PC-3 (cell line): ENCODE data around the gene SRSF2. TPM values are rescaled to one million over a fixed set of nuclear protein-coding genes. Genes with fewer than 3 reads are reported as not detected.

ENCODE experiments used
- ATAC-seq: fragments of 200-7000 bp; cut with Tn5 transposase; 2 replicates; pipeline ENCODE4 v1.9.1; 2020; ENCODE audit warnings: mild to moderate bottlenecking, moderate library complexity
- BruUV-seq: library from RNA; stranded (reverse); fragments of 400-500 nt; replicated peaks from 2 replicates; lab custom pipeline; 2021; lab: Mats Ljungman, UMichigan
- CTCF ChIA-PET: fragments of 300-600 bp; sonication (Branson Sonifier 250); formaldehyde crosslinking; loops from one replicate; lab custom pipeline; 2022; ENCODE audit warnings: antibody characterized with exemption; lab: Charles Lee
- POLR2A ChIA-PET: fragments of 300-600 bp; sonication (Branson Sonifier 250); formaldehyde crosslinking; loops from one replicate; lab custom pipeline; 2022; ENCODE audit warnings: antibody characterized with exemption; ENCODE audit not compliant: unreplicated experiment; lab: Charles Lee
- DNase-seq: peaks from one replicate; pipeline ENCODE4 v3.0.0-alpha.2; 2015
- H2AFZ ChIP-seq: fragments of 300-600 bp; sonication (generic); 2 replicates; pipeline ENCODE4 v1.6.0; 2016; ENCODE audit warnings: antibody characterized with exemption, low read length
- H3F3A ChIP-seq: fragments of 300-600 bp; sonication (generic); one replicate; pipeline ENCODE4 v1.6.0; 2017; ENCODE audit warnings: antibody characterized with exemption, low read length, control low read depth, mild to moderate bottlenecking; ENCODE audit not compliant: unreplicated experiment
- H3K27ac ChIP-seq: fragments of 300-600 bp; sonication (generic); 2 replicates; pipeline ENCODE4 v1.5.1; 2016; ENCODE audit warnings: mild to moderate bottlenecking, low read length
- H3K27me3 ChIP-seq: fragments of 300-600 bp; sonication (generic); 2 replicates; pipeline ENCODE4 v1.6.1; 2016; ENCODE audit warnings: low read length, mixed read lengths
- H3K36me3 ChIP-seq: fragments of 300-600 bp; sonication (generic); 2 replicates; pipeline ENCODE4 v1.6.1; 2016; ENCODE audit warnings: low read depth, mixed run types, low read length, mixed read lengths
- H3K4me1 ChIP-seq: fragments of 300-600 bp; sonication (generic); 2 replicates; pipeline ENCODE4 v1.5.1; 2016; ENCODE audit warnings: low read length; ENCODE audit not compliant: insufficient read depth
- H3K4me2 ChIP-seq: fragments of 300-600 bp; sonication (generic); 2 replicates; pipeline ENCODE4 v1.6.0; 2016; ENCODE audit warnings: low read length
- H3K4me3 ChIP-seq: fragments of 300-600 bp; sonication (generic); 2 replicates; pipeline ENCODE4 v1.5.1; 2016; ENCODE audit warnings: mild to moderate bottlenecking, low read length, mixed read lengths
- H3K79me2 ChIP-seq: fragments of 300-600 bp; sonication (generic); 2 replicates; pipeline ENCODE4 v1.6.1; 2017; ENCODE audit warnings: low read length, mixed read lengths
- H3K9ac ChIP-seq: fragments of 300-600 bp; sonication (generic); 2 replicates; pipeline ENCODE4 v1.6.0; 2016; ENCODE audit warnings: mild to moderate bottlenecking, low read length
- H3K9me2 ChIP-seq: fragments of 300-600 bp; sonication (generic); replicated peaks from 2 replicates; pipeline ENCODE4 v1.6.1; 2016; ENCODE audit warnings: mixed run types, low read length, mixed read lengths
- H3K9me3 ChIP-seq: fragments of 300-600 bp; sonication (generic); 2 replicates; pipeline ENCODE4 v1.6.1; 2016; ENCODE audit warnings: low read length, mixed read lengths
- H4K20me1 ChIP-seq: fragments of 300-600 bp; sonication (generic); 2 replicates; pipeline ENCODE4 v1.6.1; 2016; ENCODE audit warnings: low read length, mixed read lengths
- EZH2 ChIP-seq: fragments of 300-600 bp; sonication (generic); IDR thresholded peaks from one replicate; pipeline ENCODE4 v1.6.1; 2017; ENCODE audit warnings: antibody characterized with exemption, mild to moderate bottlenecking, low read length; ENCODE audit not compliant: unreplicated experiment
- EZH2phosphoT487 ChIP-seq: fragments of 300-600 bp; sonication (generic); IDR thresholded peaks from 2 replicates; pipeline ENCODE4 v1.6.1; 2018; ENCODE audit warnings: mild to moderate bottlenecking, antibody characterized with exemption, low read length, borderline replicate concordance
- intact Hi-C: fragments of 100-400 bp; cut with micrococcal nuclease; formaldehyde crosslinking; loops from 2 replicates; pipeline ENCODE4 v1.9.0; 2023
- total RNA-seq: library from RNA; depleted of rRNA; stranded (reverse); fragments of >200 nt; gene quantifications from 2 replicates; pipeline ENCODE4 v1.2.3, GENCODE V29; 2014
- TF ChIP-seq, protein P1 (sequence below): fragments of 300-600 bp; sonication (generic); conservative IDR thresholded peaks from 2 replicates; pipeline ENCODE4 v1.5.1; 2017; ENCODE audit warnings: antibody characterized with exemption, low read depth, mild to moderate bottlenecking, low read length

SRSF2 gene
- total RNA-seq, 1 experiment from 2014 or later = 859 TPM

DNA sequence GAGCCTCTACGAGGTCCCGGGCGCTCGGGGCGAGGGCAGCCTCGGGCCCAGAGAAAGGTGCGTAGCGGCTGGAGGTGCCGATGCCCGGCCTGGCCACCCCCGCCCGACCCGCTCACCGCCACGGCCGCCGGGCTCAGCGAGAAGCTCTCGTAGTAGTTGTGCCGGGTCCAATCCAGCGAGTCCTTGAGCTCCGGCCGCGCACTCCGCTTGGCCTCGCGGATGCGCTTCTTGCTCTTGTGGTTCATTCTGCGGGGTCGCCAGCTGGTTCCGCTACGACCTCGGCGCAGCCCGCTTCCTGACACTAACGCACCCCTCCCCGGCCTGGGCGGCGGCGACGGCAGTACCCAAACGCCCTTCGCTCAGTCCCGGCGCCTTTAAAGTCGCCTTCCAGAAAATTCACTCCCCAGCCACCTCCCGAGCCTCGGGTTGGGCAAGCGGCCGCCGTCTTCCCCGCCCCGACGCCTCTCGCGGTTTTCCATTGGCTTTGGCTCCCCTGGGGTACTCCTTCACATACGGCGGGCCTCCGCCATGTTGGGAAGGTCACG is 10.8 kb downstream of the SRSF2 start, which contains the start of gene JMJD6:
Gene JMJD6 (minus strand): TSS at position 376 of the 545 bp plus-strand sequence. CDS start 131 bp downstream, at position 245.
- intact Hi-C loops = loop anchor here (1.0 kb wide), 1 partner anchor 15 kb away; no protein-coding TSS in a partner anchor
- H2AFZ ChIP-seq = peak within 1 kb of the TSS; percentile 86
- H3K79me2 ChIP-seq = peaks cover 88% of the 10 kb centered on the region
- peak within 1 kb of the TSS; percentile 85 for H3K27ac ChIP-seq
- peaks cover 8% of the 10 kb centered on the region; the same call in 1 of the 2 replicates for H4K20me1 ChIP-seq
- peak within 1 kb of the TSS; percentile 95 for H3K4me2 ChIP-seq
- H3K4me1 ChIP-seq = peaks cover 18% of the 10 kb centered on the region
- no peaks in the 10 kb centered on the region for H3K9me3 ChIP-seq
- H3K9ac ChIP-seq = peak within 1 kb of the TSS; percentile 93
- peaks cover 4% of the 10 kb centered on the region for H3F3A ChIP-seq
- TF ChIP-seq, protein P1, sequence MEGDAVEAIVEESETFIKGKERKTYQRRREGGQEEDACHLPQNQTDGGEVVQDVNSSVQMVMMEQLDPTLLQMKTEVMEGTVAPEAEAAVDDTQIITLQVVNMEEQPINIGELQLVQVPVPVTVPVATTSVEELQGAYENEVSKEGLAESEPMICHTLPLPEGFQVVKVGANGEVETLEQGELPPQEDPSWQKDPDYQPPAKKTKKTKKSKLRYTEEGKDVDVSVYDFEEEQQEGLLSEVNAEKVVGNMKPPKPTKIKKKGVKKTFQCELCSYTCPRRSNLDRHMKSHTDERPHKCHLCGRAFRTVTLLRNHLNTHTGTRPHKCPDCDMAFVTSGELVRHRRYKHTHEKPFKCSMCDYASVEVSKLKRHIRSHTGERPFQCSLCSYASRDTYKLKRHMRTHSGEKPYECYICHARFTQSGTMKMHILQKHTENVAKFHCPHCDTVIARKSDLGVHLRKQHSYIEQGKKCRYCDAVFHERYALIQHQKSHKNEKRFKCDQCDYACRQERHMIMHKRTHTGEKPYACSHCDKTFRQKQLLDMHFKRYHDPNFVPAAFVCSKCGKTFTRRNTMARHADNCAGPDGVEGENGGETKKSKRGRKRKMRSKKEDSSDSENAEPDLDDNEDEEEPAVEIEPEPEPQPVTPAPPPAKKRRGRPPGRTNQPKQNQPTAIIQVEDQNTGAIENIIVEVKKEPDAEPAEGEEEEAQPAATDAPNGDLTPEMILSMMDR = no peak
- TF ChIP-seq EZH2 (no peak), EZH2phosphoT487 (no peak)
- ATAC-seq (peak; percentile 88), DNase-seq (peak; percentile 97)
- no peaks in the 10 kb centered on the region for H3K27me3 ChIP-seq
- peaks cover 27% of the 10 kb centered on the region for H3K36me3 ChIP-seq
- TSS peak; percentile 61 for BruUV-seq
- ChIA-PET POLR2A (no interaction called here), CTCF (no interaction called here)
- peak within 1 kb of the TSS; percentile 85 for H3K4me3 ChIP-seq
- H3K9me2 ChIP-seq = no peaks in the 10 kb centered on the region

DNA sequence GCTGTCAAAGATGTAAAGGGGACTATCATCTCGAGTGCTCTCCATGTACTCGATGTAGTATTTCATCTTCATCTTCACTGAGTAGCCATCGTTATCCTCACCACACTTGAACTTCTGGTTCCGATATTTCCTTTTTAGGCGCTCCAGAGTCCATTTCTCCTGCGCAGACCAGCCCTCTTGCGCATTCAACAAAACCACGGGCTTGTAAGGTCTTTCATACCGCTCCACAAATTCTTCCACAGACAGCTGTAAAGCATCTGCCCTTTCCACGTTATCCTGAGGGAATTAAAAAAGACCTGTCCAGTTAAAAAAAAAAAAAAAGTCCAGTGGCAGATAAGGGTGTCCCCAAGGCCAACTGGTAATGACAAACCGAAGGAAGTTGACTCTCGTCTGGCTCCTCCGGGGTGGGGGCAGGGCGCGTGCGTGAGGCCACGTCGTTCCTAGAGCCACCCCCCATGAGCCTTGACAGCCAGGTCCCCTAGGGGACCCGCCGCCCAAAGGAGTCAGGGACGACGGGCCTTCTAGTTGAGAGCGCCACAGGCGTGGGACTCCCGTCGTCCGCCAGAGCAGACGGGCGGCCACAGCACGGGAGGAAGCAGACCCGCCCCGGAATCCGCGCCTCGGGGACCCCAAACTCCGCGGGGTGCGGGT is 11.4 kb downstream of the SRSF2 start:
- ATAC-seq (peak; percentile 29), DNase-seq (peak; percentile 51)
- no TSS peak for BruUV-seq
- CTCF ChIA-PET = interaction anchor here (0.6 kb wide), 1 partner anchor 151 kb away, joined by 6 read pairs; no protein-coding TSS in a partner anchor
- Histone ChIP-seq H3K36me3 (peaks cover 30% of the 10 kb centered on the region), H3K27me3 (no peaks in the 10 kb centered on the region), H3K27ac (peak overlapping the region; percentile 85), H3K4me2 (peak overlapping the region; percentile 88), H3K9ac (peak overlapping the region; percentile 86), H3F3A (peaks cover 4% of the 10 kb centered on the region), H3K4me1 (peaks cover 18% of the 10 kb centered on the region), H4K20me1 (peaks cover 8% of the 10 kb centered on the region; the same call in 1 of the 2 replicates), H3K79me2 (peaks cover 85% of the 10 kb centered on the region), H3K9me2 (no peaks in the 10 kb centered on the region), H2AFZ (peak overlapping the region; percentile 86), H3K9me3 (no peaks in the 10 kb centered on the region), H3K4me3 (peak overlapping the region; percentile 85)
- TF ChIP-seq EZH2phosphoT487 (no peak), EZH2 (no peak)
- TF ChIP-seq, protein P1 = no peak
- POLR2A ChIA-PET = no interaction called here
- intact Hi-C loops = loop anchor here (1.0 kb wide), 1 partner anchor 14 kb away; no protein-coding TSS in a partner anchor
